Osteocyte (in vitro differentiated cells): Measurements from ENCODE around the gene STXBP4. TPM values are rescaled to one million over a fixed set of nuclear protein-coding genes. Genes with fewer than 3 reads are reported as not detected.

Experiments used
- DNase-seq: peaks from one replicate; pipeline ENCODE4 v3.0.0; 2021; ENCODE audit warnings: mixed read lengths; ENCODE audit not compliant: unreplicated experiment; ENCODE audit errors: extremely low spot score
- H3K27ac Mint-ChIP-seq: one replicate; pipeline ENCODE4 v1.8.0; 2021; ENCODE audit warnings: mild to moderate bottlenecking, mixed read lengths; ENCODE audit not compliant: unreplicated experiment
- H3K27me3 Mint-ChIP-seq: one replicate; pipeline ENCODE4 v1.8.0; 2021; ENCODE audit warnings: mixed read lengths; ENCODE audit not compliant: unreplicated experiment
- H3K36me3 Mint-ChIP-seq: one replicate; pipeline ENCODE4 v1.8.0; 2021; ENCODE audit warnings: mixed read lengths; ENCODE audit not compliant: unreplicated experiment
- H3K4me1 Mint-ChIP-seq: one replicate; pipeline ENCODE4 v1.8.0; 2021; ENCODE audit warnings: mixed read lengths; ENCODE audit not compliant: unreplicated experiment
- H3K4me3 Mint-ChIP-seq: one replicate; pipeline ENCODE4 v1.8.0; 2021; ENCODE audit warnings: mild to moderate bottlenecking, moderate library complexity, mixed read lengths; ENCODE audit not compliant: unreplicated experiment
- H3K9me3 Mint-ChIP-seq: one replicate; pipeline ENCODE4 v1.8.0; 2021; ENCODE audit warnings: mixed read lengths; ENCODE audit not compliant: unreplicated experiment
- total RNA-seq: library from RNA; stranded (reverse); gene quantifications from 2 replicates; pipeline ENCODE4 v1.2.1, GENCODE V29; 2021
- TF ChIP-seq, protein P1 (sequence below): fragments of 200-600 bp; sonication (generic); IDR thresholded peaks from 2 replicates; pipeline ENCODE4 v1.5.0; 2021; ENCODE audit warnings: antibody characterized with exemption, mild to moderate bottlenecking, moderate library complexity

STXBP4 gene
- total RNA-seq, 1 donor from 2014 or later, result 20.8 TPM

- no peak overlapping the region for H3K27ac Mint-ChIP-seq
- no peak for DNase-seq
- no peaks in the 10 kb centered on the region for H3K27me3 Mint-ChIP-seq
- peaks cover 2% of the 10 kb centered on the region for H3K36me3 Mint-ChIP-seq
- peaks cover 2% of the 10 kb centered on the region for H3K4me1 Mint-ChIP-seq
- H3K4me3 Mint-ChIP-seq, result no peak overlapping the region
- H3K9me3 Mint-ChIP-seq, result no peaks in the 10 kb centered on the region
- TF ChIP-seq, protein P1, sequence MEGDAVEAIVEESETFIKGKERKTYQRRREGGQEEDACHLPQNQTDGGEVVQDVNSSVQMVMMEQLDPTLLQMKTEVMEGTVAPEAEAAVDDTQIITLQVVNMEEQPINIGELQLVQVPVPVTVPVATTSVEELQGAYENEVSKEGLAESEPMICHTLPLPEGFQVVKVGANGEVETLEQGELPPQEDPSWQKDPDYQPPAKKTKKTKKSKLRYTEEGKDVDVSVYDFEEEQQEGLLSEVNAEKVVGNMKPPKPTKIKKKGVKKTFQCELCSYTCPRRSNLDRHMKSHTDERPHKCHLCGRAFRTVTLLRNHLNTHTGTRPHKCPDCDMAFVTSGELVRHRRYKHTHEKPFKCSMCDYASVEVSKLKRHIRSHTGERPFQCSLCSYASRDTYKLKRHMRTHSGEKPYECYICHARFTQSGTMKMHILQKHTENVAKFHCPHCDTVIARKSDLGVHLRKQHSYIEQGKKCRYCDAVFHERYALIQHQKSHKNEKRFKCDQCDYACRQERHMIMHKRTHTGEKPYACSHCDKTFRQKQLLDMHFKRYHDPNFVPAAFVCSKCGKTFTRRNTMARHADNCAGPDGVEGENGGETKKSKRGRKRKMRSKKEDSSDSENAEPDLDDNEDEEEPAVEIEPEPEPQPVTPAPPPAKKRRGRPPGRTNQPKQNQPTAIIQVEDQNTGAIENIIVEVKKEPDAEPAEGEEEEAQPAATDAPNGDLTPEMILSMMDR, result no peak
Observed at GRCh38 chr17:55117164-55117563, 148.6 kb downstream of the STXBP4 start.

- Mint-ChIP-seq H3K27ac (no peak overlapping the region), H3K9me3 (no peaks in the 10 kb centered on the region), H3K4me3 (no peak overlapping the region), H3K4me1 (peaks cover 2% of the 10 kb centered on the region), H3K27me3 (no peaks in the 10 kb centered on the region), H3K36me3 (peaks cover 2% of the 10 kb centered on the region)
- no peak for DNase-seq
- TF ChIP-seq, protein P1, result no peak
Observed at GRCh38 chr17:55120651-55121050, 152.1 kb downstream of the STXBP4 start.

GRCh38 chr17:55121268-55121667, 152.7 kb downstream of the STXBP4 start:
- TF ChIP-seq, protein P1, result no peak
- no peak for DNase-seq
- H3K27me3 Mint-ChIP-seq, result no peaks in the 10 kb centered on the region
- H3K36me3 Mint-ChIP-seq, result peaks cover 2% of the 10 kb centered on the region
- peaks cover 2% of the 10 kb centered on the region for H3K4me1 Mint-ChIP-seq
- H3K9me3 Mint-ChIP-seq, result no peaks in the 10 kb centered on the region
- no peak overlapping the region for H3K4me3 Mint-ChIP-seq
- H3K27ac Mint-ChIP-seq, result no peak overlapping the region

GRCh38 chr17:55122114-55122513, 153.5 kb downstream of the STXBP4 start:
- TF ChIP-seq, protein P1, result no peak
- H3K4me3 Mint-ChIP-seq, result no peak overlapping the region
- H3K27me3 Mint-ChIP-seq, result no peaks in the 10 kb centered on the region
- peaks cover 2% of the 10 kb centered on the region for H3K36me3 Mint-ChIP-seq
- peaks cover 2% of the 10 kb centered on the region for H3K4me1 Mint-ChIP-seq
- no peaks in the 10 kb centered on the region for H3K9me3 Mint-ChIP-seq
- no peak overlapping the region for H3K27ac Mint-ChIP-seq
- DNase-seq, result no peak

DNA sequence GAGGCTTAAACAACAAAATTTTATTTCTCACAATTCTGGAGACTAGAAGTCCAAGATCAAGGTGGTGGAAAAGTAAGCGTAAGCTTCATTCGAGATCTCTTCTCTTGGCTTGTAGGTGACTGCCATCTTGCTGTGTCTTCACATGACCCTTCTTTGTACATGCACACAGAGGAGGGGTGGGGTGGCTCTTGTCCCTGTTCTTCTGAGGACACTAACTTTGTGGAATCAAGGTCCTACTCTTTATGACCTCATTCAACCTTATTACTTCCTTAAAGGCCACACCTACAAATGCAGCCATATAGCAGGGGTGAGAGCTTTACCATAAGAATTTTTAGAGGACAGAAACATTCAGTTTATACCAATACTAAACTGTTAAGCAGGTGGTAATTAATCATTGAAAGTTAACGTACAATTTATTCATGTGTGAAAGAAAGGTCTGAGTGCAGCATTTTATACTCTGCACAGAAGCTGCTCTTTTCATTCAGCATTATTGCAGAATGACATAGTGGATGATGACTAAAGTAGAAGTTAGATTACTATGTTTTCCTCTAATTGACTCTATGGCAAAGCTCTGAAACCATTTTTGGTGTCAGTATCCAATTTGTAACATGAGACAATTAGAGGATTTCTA, 156.3 kb downstream of the STXBP4 start:
- no peaks in the 10 kb centered on the region for H3K27me3 Mint-ChIP-seq
- TF ChIP-seq, protein P1, result no peak

More for the DNA sequence above, 156.3 kb downstream of the STXBP4 start:
- Mint-ChIP-seq H3K4me1 (peaks cover 5% of the 10 kb centered on the region), H3K9me3 (no peaks in the 10 kb centered on the region), H3K27ac (no peak overlapping the region), H3K36me3 (peaks cover 5% of the 10 kb centered on the region), H3K4me3 (no peak overlapping the region)
- DNase-seq, result no peak
